Smooth muscle cell (in vitro differentiated cells): Measurements from ENCODE around the gene NCOA7. TPM values are rescaled to one million over a fixed set of nuclear protein-coding genes. Genes with fewer than 3 reads are reported as not detected.

Experiments used
- DNase-seq: peaks from one replicate; lab custom pipeline; 2025; ENCODE audit not compliant: unreplicated experiment; lab: John Stamatoyannopoulos, UW
- H2AFZ ChIP-seq: fragments of 200-600 bp; sonication (generic); 2 replicates; pipeline ENCODE4 v1.6.0; 2016; ENCODE audit warnings: antibody characterized with exemption, low read depth, mild to moderate bottlenecking
- H3F3A ChIP-seq: fragments of 200-600 bp; sonication (generic); 2 replicates; pipeline ENCODE4 v1.6.0; 2017; ENCODE audit warnings: antibody characterized with exemption, low read depth
- H3K27ac ChIP-seq: fragments of 200-600 bp; sonication (generic); 2 replicates; pipeline ENCODE4 v1.5.1; 2016; ENCODE audit warnings: low read depth, mild to moderate bottlenecking
- H3K27me3 ChIP-seq: fragments of 200-600 bp; sonication (generic); 2 replicates; pipeline ENCODE4 v1.6.1; 2016; ENCODE audit warnings: low read depth, mild to moderate bottlenecking
- H3K36me3 ChIP-seq: fragments of 200-600 bp; sonication (generic); 2 replicates; pipeline ENCODE4 v1.5.1; 2016; ENCODE audit warnings: low read depth
- H3K4me1 ChIP-seq: fragments of 200-600 bp; sonication (generic); 2 replicates; pipeline ENCODE4 v1.5.1; 2016; ENCODE audit warnings: low read depth
- H3K4me2 ChIP-seq: fragments of 200-600 bp; sonication (generic); 2 replicates; pipeline ENCODE4 v1.6.0; 2016; ENCODE audit warnings: mild to moderate bottlenecking
- H3K4me3 ChIP-seq: fragments of 200-600 bp; sonication (generic); 2 replicates; pipeline ENCODE4 v1.5.1; 2016; ENCODE audit warnings: mild to moderate bottlenecking
- H3K79me2 ChIP-seq: fragments of 200-600 bp; sonication (generic); 2 replicates; pipeline ENCODE4 v1.6.0; 2016; ENCODE audit warnings: low read depth, mild to moderate bottlenecking
- H3K9ac ChIP-seq: fragments of 200-600 bp; sonication (generic); 2 replicates; pipeline ENCODE4 v1.6.0; 2016; ENCODE audit warnings: low read depth
- H3K9me3 ChIP-seq: fragments of 200-600 bp; sonication (generic); replicated peaks from 2 replicates; pipeline ENCODE4 v1.5.1; 2016; ENCODE audit warnings: low read depth
- H4K20me1 ChIP-seq: fragments of 200-600 bp; sonication (generic); 2 replicates; pipeline ENCODE4 v1.6.0; 2016; ENCODE audit warnings: low read depth
- CTCF ChIP-seq: fragments of 200-600 bp; sonication (generic); IDR thresholded peaks from 2 replicates; pipeline ENCODE4 v1.5.1; 2017; ENCODE audit warnings: borderline replicate concordance, mild to moderate bottlenecking, antibody characterized with exemption; ENCODE audit not compliant: insufficient read depth, poor library complexity, severe bottlenecking
- WGBS: methylation state at CpG from one replicate; pipeline ENCODE4 v1.1.7; 2016; ENCODE audit warnings: low lambda C conversion rate; 5-methylcytosine and 5-hydroxymethylcytosine counted together
- polyA plus RNA-seq: library from polyadenylated mRNA; unstranded; fragments of >200 nt; fragmentation: Nextera tagmentation; extraction: Ambion mirVana; gene quantifications from 2 replicates; pipeline ENCODE4 v1.2.1, GENCODE V29; 2016
- total RNA-seq: library from RNA; depleted of rRNA; stranded (reverse); fragments of >200 nt; gene quantifications from 2 replicates; pipeline ENCODE4 v1.2.3, GENCODE V29; 2014

NCOA7 gene
- total and polyA plus RNA-seq, 2 experiments from 2014 or later, result 38.1 to 44.0 TPM

GRCh38 chr6:125821825-125822281, 31.1 kb downstream of the NCOA7 start:
- no peaks in the 10 kb centered on the region for H3K79me2 ChIP-seq
- H3F3A ChIP-seq, result no peaks in the 10 kb centered on the region
- no peak overlapping the region for H2AFZ ChIP-seq
- H3K4me2 ChIP-seq, result no peak overlapping the region
- H3K9ac ChIP-seq, result no peak overlapping the region
- no peak overlapping the region for H3K4me3 ChIP-seq
- 93% methylated on average over 3 of the region's 3 CpGs for WGBS
- no peak for DNase-seq
- H3K4me1 ChIP-seq, result no peaks in the 10 kb centered on the region
- TF ChIP-seq CTCF, result no peak
- no peak overlapping the region for H3K27ac ChIP-seq
- no peaks in the 10 kb centered on the region for H4K20me1 ChIP-seq
- H3K36me3 ChIP-seq, result no peaks in the 10 kb centered on the region
- H3K27me3 ChIP-seq, result no peaks in the 10 kb centered on the region
- no peaks in the 10 kb centered on the region for H3K9me3 ChIP-seq

GRCh38 chr6:125823180-125823579, 32.4 kb downstream of the NCOA7 start:
- H3K27ac ChIP-seq, result no peak overlapping the region
- H3K4me2 ChIP-seq, result no peak overlapping the region
- no peaks in the 10 kb centered on the region for H3K36me3 ChIP-seq
- no peak for DNase-seq
- no peaks in the 10 kb centered on the region for H3K79me2 ChIP-seq
- no peaks in the 10 kb centered on the region for H3F3A ChIP-seq
- H3K27me3 ChIP-seq, result no peaks in the 10 kb centered on the region
- no peaks in the 10 kb centered on the region for H3K9me3 ChIP-seq
- no peaks in the 10 kb centered on the region for H4K20me1 ChIP-seq
- H3K4me3 ChIP-seq, result no peak overlapping the region
- 98% methylated on average over 2 of the region's 2 CpGs for WGBS
- H3K9ac ChIP-seq, result no peak overlapping the region
- H2AFZ ChIP-seq, result no peak overlapping the region
- no peaks in the 10 kb centered on the region for H3K4me1 ChIP-seq
- no peak for TF ChIP-seq CTCF

- Histone ChIP-seq H2AFZ (no peak overlapping the region), H4K20me1 (no peaks in the 10 kb centered on the region), H3K9me3 (no peaks in the 10 kb centered on the region), H3K27ac (no peak overlapping the region), H3F3A (no peaks in the 10 kb centered on the region), H3K27me3 (no peaks in the 10 kb centered on the region), H3K9ac (no peak overlapping the region), H3K4me1 (no peaks in the 10 kb centered on the region), H3K4me2 (no peak overlapping the region), H3K4me3 (no peak overlapping the region), H3K79me2 (peaks cover 4% of the 10 kb centered on the region), H3K36me3 (no peaks in the 10 kb centered on the region)
- no peak for TF ChIP-seq CTCF
- DNase-seq, result no peak
- WGBS, result 88% methylated on average over 8 of the region's 8 CpGs
Measured at GRCh38 chr6:125824946-125825771, 34.4 kb downstream of the NCOA7 start.
